Left forelimb (tissue), 1 donor: Measurements from ENCODE around the gene S1PR3.

Source experiments
- DNase-seq: peaks from one replicate; pipeline ENCODE4 v3.0.0-alpha.2; 2018; ENCODE audit warnings: low spot score

S1PR3 gene

GRCh38 chr9:88969646-88970373, 21.5 kb upstream of the S1PR3 start:
- no peak for DNase-seq

GRCh38 chr9:88971131-88971960, 19.9 kb upstream of the S1PR3 start:
- DNase-seq = no peak

GRCh38 chr9:88972401-88972800, 18.9 kb upstream of the S1PR3 start:
- DNase-seq = no peak

GRCh38 chr9:88973281-88974045, 17.8 kb upstream of the S1PR3 start:
- no peak for DNase-seq

- no peak for DNase-seq
Measured at GRCh38 chr9:88974641-88975040, 16.6 kb upstream of the S1PR3 start.

GRCh38 chr9:88975966-88976889, 15.0 kb upstream of the S1PR3 start:
- no peak for DNase-seq

GRCh38 chr9:88976890-88977257, 14.4 kb upstream of the S1PR3 start:
- no peak for DNase-seq

- no peak for DNase-seq
Measured at GRCh38 chr9:88978034-88978433, 13.2 kb upstream of the S1PR3 start.

- no peak for DNase-seq
Measured at GRCh38 chr9:88979021-88979420, 12.2 kb upstream of the S1PR3 start.

- DNase-seq = no peak
Measured at GRCh38 chr9:88979791-88980190, 11.5 kb upstream of the S1PR3 start.

- DNase-seq = no peak
Measured at GRCh38 chr9:88980740-88981203, 10.5 kb upstream of the S1PR3 start.

- no peak for DNase-seq
Measured at GRCh38 chr9:88983865-88984542, 7.3 kb upstream of the S1PR3 start.

GRCh38 chr9:88984543-88984883, 6.8 kb upstream of the S1PR3 start:
- DNase-seq = no peak

GRCh38 chr9:88985616-88986015, 5.7 kb upstream of the S1PR3 start:
- no peak for DNase-seq

- DNase-seq = no peak
Measured at GRCh38 chr9:88986776-88987175, 4.5 kb upstream of the S1PR3 start.

GRCh38 chr9:88987661-88988060, 3.6 kb upstream of the S1PR3 start:
- no peak for DNase-seq

GRCh38 chr9:88988796-88989641, 2.2 kb upstream of the S1PR3 start:
- no peak for DNase-seq

GRCh38 chr9:88990041-88990728, 1.1 kb upstream of the S1PR3 start:
- no peak for DNase-seq

- no peak for DNase-seq
Measured at GRCh38 chr9:88990729-88991065, 571 bp upstream of the S1PR3 start.

- DNase-seq = no peak
Measured at GRCh38 chr9:88992556-88992955, 1.3 kb downstream of the S1PR3 start.
